Type B pancreatic cell (in vitro differentiated cells): ENCODE results near the gene B3GNT4. TPM values are rescaled to one million over a fixed set of nuclear protein-coding genes. Genes with fewer than 3 reads are reported as not detected.

Experiments used
- DNase-seq: peaks from one replicate; pipeline ENCODE4 v3.0.0; 2021; ENCODE audit warnings: mixed read lengths; ENCODE audit not compliant: unreplicated experiment; ENCODE audit errors: extremely low spot score
- H3K27ac Mint-ChIP-seq: 2 replicates; pipeline ENCODE4 v1.8.0; 2021; ENCODE audit warnings: mild to moderate bottlenecking, mixed read lengths
- H3K27me3 Mint-ChIP-seq: 2 replicates; pipeline ENCODE4 v1.8.0; 2021; ENCODE audit warnings: mixed read lengths
- H3K36me3 Mint-ChIP-seq: 2 replicates; pipeline ENCODE4 v1.8.0; 2021; ENCODE audit warnings: mixed read lengths
- H3K4me1 Mint-ChIP-seq: one replicate; pipeline ENCODE4 v1.8.0; 2021; ENCODE audit warnings: mixed read lengths; ENCODE audit not compliant: unreplicated experiment
- H3K4me3 Mint-ChIP-seq: 2 replicates; pipeline ENCODE4 v1.8.0; 2021; ENCODE audit warnings: mild to moderate bottlenecking, mixed read lengths
- H3K9me3 Mint-ChIP-seq: 2 replicates; pipeline ENCODE4 v1.8.0; 2021; ENCODE audit warnings: mixed read lengths
- CTCF ChIP-seq: fragments of 200-600 bp; sonication (generic); conservative IDR thresholded peaks from 2 replicates; pipeline ENCODE4 v1.5.0; 2021; ENCODE audit warnings: antibody characterized with exemption, mild to moderate bottlenecking
- total RNA-seq: library from RNA; stranded (reverse); gene quantifications from 2 replicates; pipeline ENCODE4 v1.2.1, GENCODE V29; 2021; ENCODE audit warnings: low replicate concordance

The B3GNT4 gene
- total RNA-seq, 1 donor from 2014 or later = 0.53 TPM

DNA sequence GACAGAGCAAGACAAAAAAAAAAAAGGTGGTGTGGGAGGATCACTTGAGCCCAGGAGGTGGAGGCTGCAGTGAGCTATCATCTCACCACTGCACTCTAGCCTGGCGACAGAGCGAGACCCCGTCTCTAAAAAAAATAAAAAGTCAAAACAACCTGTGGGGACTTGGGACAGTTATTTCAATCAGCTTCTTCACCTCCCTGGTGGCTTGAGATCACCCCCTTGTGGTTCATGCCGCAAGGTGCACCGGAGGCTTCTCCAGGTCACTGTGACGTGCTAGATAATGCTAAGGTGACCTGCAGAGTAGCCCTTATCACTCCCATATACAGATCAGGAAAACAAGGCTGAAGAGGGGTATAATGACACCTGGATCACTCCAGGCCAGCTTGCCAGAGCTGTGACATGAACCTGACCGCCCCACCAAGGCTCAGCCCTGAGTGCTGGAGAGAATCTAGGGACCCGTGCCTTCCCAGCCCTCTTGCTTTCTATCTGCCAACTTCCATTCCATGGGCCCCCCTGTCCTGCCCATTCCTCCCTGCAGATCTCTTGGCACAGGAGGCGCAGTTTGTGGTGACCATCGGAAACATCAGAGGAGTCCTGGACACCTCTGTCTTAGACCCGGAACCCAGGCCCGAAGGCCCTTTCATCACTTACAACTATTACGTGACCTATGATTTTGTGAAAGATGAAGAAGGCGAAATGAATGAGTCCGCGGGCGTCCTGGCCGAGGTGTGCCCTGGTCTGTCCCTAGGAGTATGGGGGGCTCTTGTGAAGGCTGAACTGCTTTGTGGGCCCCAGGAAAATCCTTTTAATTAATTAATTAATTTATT, 12.5 kb upstream of the B3GNT4 start:
- no peaks in the 10 kb centered on the region for H3K4me1 Mint-ChIP-seq
- DNase-seq = no peak
- no peaks in the 10 kb centered on the region for H3K9me3 Mint-ChIP-seq
- no peaks in the 10 kb centered on the region for H3K36me3 Mint-ChIP-seq
- no peak overlapping the region for H3K27ac Mint-ChIP-seq
- H3K4me3 Mint-ChIP-seq = no peak overlapping the region
- H3K27me3 Mint-ChIP-seq = peaks cover 13% of the 10 kb centered on the region
- TF ChIP-seq CTCF = peak; percentile 81

DNA sequence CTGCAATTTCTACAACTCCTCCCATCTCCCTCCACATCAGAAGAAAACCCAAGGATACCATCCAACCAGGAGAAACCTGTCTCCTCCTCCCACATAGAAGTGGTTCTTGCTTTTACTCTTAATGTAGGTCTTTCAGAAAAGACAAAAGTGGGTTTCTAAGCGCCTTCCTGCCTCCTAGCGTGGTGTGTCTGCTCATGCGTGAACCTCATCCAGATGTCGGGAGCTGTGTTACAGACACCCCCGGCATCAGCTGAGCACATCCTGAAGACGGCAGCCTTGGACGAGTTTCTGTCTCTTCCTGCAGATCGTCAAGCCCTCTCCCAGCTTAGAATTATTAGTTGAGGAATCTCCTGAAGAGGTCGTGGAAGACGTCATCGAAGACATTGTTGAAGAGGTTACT, 11.1 kb upstream of the B3GNT4 start:
- Mint-ChIP-seq H3K36me3 (no peaks in the 10 kb centered on the region), H3K27me3 (peaks cover 15% of the 10 kb centered on the region), H3K4me1 (peaks cover 3% of the 10 kb centered on the region), H3K9me3 (no peaks in the 10 kb centered on the region), H3K27ac (no peak overlapping the region), H3K4me3 (no peak overlapping the region)
- no peak for DNase-seq
- TF ChIP-seq CTCF = no peak

GRCh38 chr12:122194804-122195203, 8.7 kb upstream of the B3GNT4 start:
- Mint-ChIP-seq H3K4me3 (no peak overlapping the region), H3K27me3 (peaks cover 22% of the 10 kb centered on the region), H3K27ac (no peak overlapping the region), H3K9me3 (no peaks in the 10 kb centered on the region), H3K36me3 (no peaks in the 10 kb centered on the region), H3K4me1 (peaks cover 6% of the 10 kb centered on the region)
- no peak for DNase-seq
- TF ChIP-seq CTCF = no peak

DNA sequence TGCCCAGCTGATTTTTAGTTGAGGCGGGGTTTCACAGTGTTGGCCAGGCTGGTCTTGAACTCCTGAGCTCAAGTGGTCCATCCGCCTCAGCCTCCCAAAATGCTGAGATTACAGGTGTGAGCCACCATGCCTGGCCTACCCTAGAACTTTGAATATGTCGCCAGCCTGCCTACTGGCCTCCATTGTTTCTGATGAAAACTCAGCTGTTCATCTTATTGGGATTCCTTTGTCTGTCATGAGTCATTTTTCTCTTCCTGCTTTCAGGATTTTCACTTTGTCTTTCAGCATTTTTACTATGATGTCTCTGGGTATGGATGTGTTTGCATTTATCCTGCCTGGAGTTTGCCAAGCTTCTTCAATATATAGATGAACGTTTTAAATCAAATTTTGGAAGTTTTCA, 8.1 kb upstream of the B3GNT4 start:
- Mint-ChIP-seq H3K27me3 (peaks cover 25% of the 10 kb centered on the region), H3K4me1 (peaks cover 6% of the 10 kb centered on the region), H3K4me3 (no peak overlapping the region), H3K27ac (no peak overlapping the region), H3K36me3 (no peaks in the 10 kb centered on the region), H3K9me3 (no peaks in the 10 kb centered on the region)
- TF ChIP-seq CTCF = no peak
- DNase-seq = no peak

DNA sequence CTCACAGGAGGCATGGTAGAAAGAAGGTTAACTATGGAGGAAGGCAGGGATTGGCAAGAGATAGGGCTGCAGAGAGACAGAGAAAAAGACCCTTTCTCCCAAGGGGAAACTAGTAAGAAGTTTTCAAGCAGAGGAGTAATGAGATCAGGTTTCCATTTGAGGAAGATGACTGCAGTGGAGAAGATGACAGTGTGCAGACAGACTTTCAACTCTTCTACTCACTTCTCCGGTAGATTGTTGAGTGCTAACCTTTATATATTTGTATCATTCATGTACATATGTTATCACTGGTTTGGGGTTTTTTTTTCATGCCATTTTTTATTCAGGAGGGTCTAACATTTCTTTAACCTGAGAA, 5.9 kb upstream of the B3GNT4 start:
- no peaks in the 10 kb centered on the region for H3K9me3 Mint-ChIP-seq
- H3K27ac Mint-ChIP-seq = no peak overlapping the region
- no peak for TF ChIP-seq CTCF
- no peak for DNase-seq
- peaks cover 6% of the 10 kb centered on the region for H3K4me1 Mint-ChIP-seq
- no peaks in the 10 kb centered on the region for H3K36me3 Mint-ChIP-seq
- no peak overlapping the region for H3K4me3 Mint-ChIP-seq
- H3K27me3 Mint-ChIP-seq = peaks cover 29% of the 10 kb centered on the region
